Epidermal melanocyte (primary cell): Measurements from ENCODE around the gene PDE3A.
"Not testable (repeated sequence)": the region's sequence is repeated elsewhere in the genome, so short reads cannot be mapped to it uniquely, and the experiment has no call there.

Experiments used
- DNase-seq: peaks from one replicate; pipeline ENCODE4 v3.0.0; 2011; ENCODE audit warnings: low spot score; ENCODE audit not compliant: insufficient read length

PDE3A gene

GRCh38 chr12:20599757-20600156 is 231.4 kb downstream of the PDE3A start:
- DNase-seq: no peak

GRCh38 chr12:20601668-20602280 is 233.4 kb downstream of the PDE3A start:
- peak; percentile 20 for DNase-seq

GRCh38 chr12:20602641-20603391 is 234.5 kb downstream of the PDE3A start:
- DNase-seq: no peak

- no peak for DNase-seq
Observed at GRCh38 chr12:20604408-20605067, 236.2 kb downstream of the PDE3A start.

- not testable (repeated sequence) for DNase-seq
Observed at GRCh38 chr12:20615020-20615419, 246.7 kb downstream of the PDE3A start.

- no peak for DNase-seq
Observed at GRCh38 chr12:20616093-20616492, 247.8 kb downstream of the PDE3A start.

GRCh38 chr12:20620261-20620660 is 251.9 kb downstream of the PDE3A start:
- DNase-seq: no peak

GRCh38 chr12:20624718-20625117 is 256.4 kb downstream of the PDE3A start:
- DNase-seq: no peak

- no peak for DNase-seq
Observed at GRCh38 chr12:20625531-20625930, 257.2 kb downstream of the PDE3A start.

- DNase-seq: no peak
Observed at GRCh38 chr12:20627001-20627588, 258.8 kb downstream of the PDE3A start.

GRCh38 chr12:20628226-20628787 is 260.0 kb downstream of the PDE3A start:
- DNase-seq: no peak

GRCh38 chr12:20628999-20629398 is 260.7 kb downstream of the PDE3A start:
- no peak for DNase-seq

- no peak for DNase-seq
Observed at GRCh38 chr12:20629414-20630156, 261.2 kb downstream of the PDE3A start.

- DNase-seq: no peak
Observed at GRCh38 chr12:20631711-20632110, 263.4 kb downstream of the PDE3A start.

GRCh38 chr12:20641106-20641505 is 272.8 kb downstream of the PDE3A start:
- DNase-seq: no peak

- DNase-seq: no peak
Observed at GRCh38 chr12:20643822-20644221, 275.5 kb downstream of the PDE3A start.

GRCh38 chr12:20646239-20646827 is 278.0 kb downstream of the PDE3A start:
- DNase-seq: no peak

- no peak for DNase-seq
Observed at GRCh38 chr12:20653871-20654270, 285.5 kb downstream of the PDE3A start.

GRCh38 chr12:20656600-20656999 is 288.3 kb downstream of the PDE3A start:
- no peak for DNase-seq

- no peak for DNase-seq
Observed at GRCh38 chr12:20657496-20657895, 289.2 kb downstream of the PDE3A start.

- DNase-seq: no peak
Observed at GRCh38 chr12:20681334-20681733, 313.0 kb downstream of the PDE3A start.
